Suprapubic skin (tissue), 4 donors: ENCODE measurements around the gene MAT1A. TPM values are rescaled to one million over a fixed set of nuclear protein-coding genes. Genes with fewer than 3 reads are reported as not detected.
"Not testable (repeated sequence)": the region's sequence is repeated elsewhere in the genome, so short reads cannot be mapped to it uniquely, and the experiment has no call there.

Experiments
- DNase-seq, 2 donors: peaks; one replicate each; pipeline ENCODE4 v3.0.0-alpha.2; 2019; ENCODE audit warnings: low spot score in 2 of 2
- H3K27ac ChIP-seq: fragments of 200-600 bp; sonication (generic); one replicate; pipeline ENCODE4 v1.5.1; 2019
- H3K27me3 ChIP-seq: fragments of 200-600 bp; sonication (generic); one replicate; pipeline ENCODE4 v1.5.1; 2019
- H3K36me3 ChIP-seq: fragments of 200-600 bp; sonication (generic); one replicate; pipeline ENCODE4 v1.5.1; 2019
- H3K4me1 ChIP-seq: fragments of 200-600 bp; sonication (generic); one replicate; pipeline ENCODE4 v1.5.1; 2019
- H3K4me3 ChIP-seq: fragments of 200-600 bp; sonication (generic); one replicate; pipeline ENCODE4 v1.5.1; 2019; ENCODE audit warnings: mild to moderate bottlenecking
- H3K9me3 ChIP-seq: fragments of 200-600 bp; sonication (generic); one replicate; pipeline ENCODE4 v1.5.1; 2019
- CTCF ChIP-seq, 2 donors: fragments of 200-600 bp in 1 of 2; fragments of 450-650 bp in 1 of 2; sonication (generic) in 1 of 2; IDR thresholded peaks; one replicate each; pipeline ENCODE4 v1.5.1; 2016 to 2019; ENCODE audit warnings: antibody characterized with exemption in 2 of 2, mild to moderate bottlenecking in 1 of 2, moderate library complexity in 1 of 2
- EP300 ChIP-seq: sonication (generic); formaldehyde crosslinking; IDR thresholded peaks from one replicate; pipeline ENCODE4 v1.6.1; 2017; ENCODE audit warnings: antibody characterized with exemption
- POLR2A ChIP-seq, 2 donors: fragments of 450-650 bp; IDR thresholded peaks; one replicate each; pipeline ENCODE4 v1.6.1; 2017; ENCODE audit warnings: antibody characterized with exemption in 2 of 2, mild to moderate bottlenecking in 2 of 2, moderate library complexity in 2 of 2
- POLR2AphosphoS5 ChIP-seq, 3 donors: sonication (generic); formaldehyde crosslinking; IDR thresholded peaks; one replicate each; pipeline ENCODE4 v1.6.1; 2017; ENCODE audit warnings: antibody characterized with exemption in 3 of 3
- WGBS: methylation state at CpG from one replicate; pipeline ENCODE4 v1.1.5; 2018; 5-methylcytosine and 5-hydroxymethylcytosine counted together
- total RNA-seq, 4 donors: library from RNA; depleted of rRNA; stranded (reverse); fragments of >200 nt; gene quantifications; one replicate each; pipeline ENCODE4 v1.1.0, GENCODE V29; 2016

Gene MAT1A
- total RNA-seq, 4 donors from 2014 or later, result 3.3 to 13.3 (median 4.9) TPM

- H3K27me3 ChIP-seq, result no peaks in the 10 kb centered on the region
- no peaks in the 10 kb centered on the region for H3K4me1 ChIP-seq
- 89% methylated on average over 22 of the region's 25 CpGs for WGBS
- no peak overlapping the region for H3K4me3 ChIP-seq
- no peak overlapping the region for H3K27ac ChIP-seq
- no peak for DNase-seq
- H3K9me3 ChIP-seq, result no peaks in the 10 kb centered on the region
- no peak for TF ChIP-seq POLR2AphosphoS5 (IDR thresholded peaks at IDR 0.05)
- no peak for TF ChIP-seq POLR2A (IDR thresholded peaks at IDR 0.05)
- no peak for TF ChIP-seq EP300
- no peak for TF ChIP-seq CTCF (IDR thresholded peaks at IDR 0.05)
- H3K36me3 ChIP-seq, result no peaks in the 10 kb centered on the region
Measured at GRCh38 chr10:80264081-80265056, 25.1 kb downstream of the MAT1A start.

- H3K9me3 ChIP-seq, result no peaks in the 10 kb centered on the region
- H3K27ac ChIP-seq, result no peak overlapping the region
- TF ChIP-seq CTCF (IDR thresholded peaks at IDR 0.05) (no peak), EP300 (no peak), POLR2A (IDR thresholded peaks at IDR 0.05) (no peak), POLR2AphosphoS5 (IDR thresholded peaks at IDR 0.05) (no peak)
- H3K27me3 ChIP-seq, result no peaks in the 10 kb centered on the region
- WGBS, result 95% methylated on average over 6 of the region's 6 CpGs
- H3K4me1 ChIP-seq, result no peaks in the 10 kb centered on the region
- DNase-seq, result no peak
- no peaks in the 10 kb centered on the region for H3K36me3 ChIP-seq
- H3K4me3 ChIP-seq, result no peak overlapping the region
Measured at GRCh38 chr10:80261316-80262030, 28.0 kb downstream of the MAT1A start.

GRCh38 chr10:80260295-80261243, 28.9 kb downstream of the MAT1A start:
- H3K4me3 ChIP-seq, result no peak overlapping the region
- TF ChIP-seq EP300 (no peak), CTCF (IDR thresholded peaks at IDR 0.05) (peak; percentile 55 to 76)
- no peak for DNase-seq
- no peaks in the 10 kb centered on the region for H3K9me3 ChIP-seq
- H3K27ac ChIP-seq, result no peak overlapping the region
- no peaks in the 10 kb centered on the region for H3K36me3 ChIP-seq
- no peaks in the 10 kb centered on the region for H3K27me3 ChIP-seq
- 56% methylated on average over 19 of the region's 19 CpGs for WGBS
- no peaks in the 10 kb centered on the region for H3K4me1 ChIP-seq

- H3K4me3 ChIP-seq, result no peak overlapping the region
- no peak for TF ChIP-seq POLR2A (IDR thresholded peaks at IDR 0.05)
- TF ChIP-seq EP300, result no peak
- no peak for TF ChIP-seq POLR2AphosphoS5 (IDR thresholded peaks at IDR 0.05)
- no peak for TF ChIP-seq CTCF (IDR thresholded peaks at IDR 0.05)
- no peaks in the 10 kb centered on the region for H3K36me3 ChIP-seq
- H3K9me3 ChIP-seq, result no peaks in the 10 kb centered on the region
- no peaks in the 10 kb centered on the region for H3K27me3 ChIP-seq
- no peaks in the 10 kb centered on the region for H3K4me1 ChIP-seq
- WGBS, result 95% methylated on average over 6 of the region's 6 CpGs
- DNase-seq, result no peak
- H3K27ac ChIP-seq, result no peak overlapping the region
Measured at GRCh38 chr10:80259405-80259871, 30.0 kb downstream of the MAT1A start.

- H3K4me1 ChIP-seq, H3K27ac ChIP-seq, H3K36me3 ChIP-seq, DNase-seq, H3K4me3 ChIP-seq, H3K27me3 ChIP-seq, H3K9me3 ChIP-seq: not testable (repeated sequence)
- WGBS, result 64% methylated on average over 4 of the region's 4 CpGs
Measured at GRCh38 chr10:80256798-80257197, 32.7 kb downstream of the MAT1A start.

- DNase-seq, H3K4me1 ChIP-seq, H3K4me3 ChIP-seq, H3K9me3 ChIP-seq, H3K27me3 ChIP-seq, H3K36me3 ChIP-seq, H3K27ac ChIP-seq: not testable (repeated sequence)
- no CpG with 5 or more reads among the region's 2 CpGs for WGBS
Measured at GRCh38 chr10:80254726-80255125, 34.7 kb downstream of the MAT1A start.

- not testable (repeated sequence) for H3K27ac ChIP-seq, H3K27me3 ChIP-seq, H3K4me1 ChIP-seq, DNase-seq, H3K4me3 ChIP-seq, H3K36me3 ChIP-seq, H3K9me3 ChIP-seq
- WGBS, result 38% methylated on average over 1 of the region's 1 CpG
Measured at GRCh38 chr10:80253963-80254271, 35.5 kb downstream of the MAT1A start.
